Measurements from ENCODE around the gene AQP2.
A peak's percentile ranks its signal among the peaks of the same experiment; 100 is the strongest.

Gene AQP2

GRCh38 chr12:49942921-49943624 lies 7.5 kb upstream of the AQP2 start:
- DNase-seq = no peak

GRCh38 chr12:49943625-49943960 lies 6.9 kb upstream of the AQP2 start:
- DNase-seq = no peak

- no peak for DNase-seq
Measured at GRCh38 chr12:49944046-49944445, 6.5 kb upstream of the AQP2 start.

GRCh38 chr12:49944718-49945117 lies 5.8 kb upstream of the AQP2 start:
- no peak for DNase-seq

- peak; percentile 30 for DNase-seq
Measured at GRCh38 chr12:49945394-49946080, 5.0 kb upstream of the AQP2 start.

- DNase-seq = no peak
Measured at GRCh38 chr12:49946086-49946485, 4.5 kb upstream of the AQP2 start.

- no peak for DNase-seq
Measured at GRCh38 chr12:49946497-49946896, 4.0 kb upstream of the AQP2 start.

GRCh38 chr12:49947593-49948226 lies 2.8 kb upstream of the AQP2 start:
- DNase-seq = no peak

GRCh38 chr12:49948866-49949845 lies 1.4 kb upstream of the AQP2 start:
- DNase-seq = no peak

GRCh38 chr12:49949866-49950265 lies 671 bp upstream of the AQP2 start:
- DNase-seq = no peak

GRCh38 chr12:49951411-49952240 lies 1.1 kb downstream of the AQP2 start:
- DNase-seq = no peak

GRCh38 chr12:49952391-49953055 lies 2.0 kb downstream of the AQP2 start:
- no peak for DNase-seq

GRCh38 chr12:49953151-49953550 lies 2.6 kb downstream of the AQP2 start:
- no peak for DNase-seq

- no peak for DNase-seq
Measured at GRCh38 chr12:49953961-49954846, 3.7 kb downstream of the AQP2 start.

- DNase-seq = no peak
Measured at GRCh38 chr12:49954863-49955830, 4.6 kb downstream of the AQP2 start.

GRCh38 chr12:49955899-49956662 lies 5.5 kb downstream of the AQP2 start:
- DNase-seq = no peak

GRCh38 chr12:49956663-49957569 lies 6.4 kb downstream of the AQP2 start:
- no peak for DNase-seq
